ENCODE measurements around the gene GLMP. TPM values are rescaled to one million over a fixed set of nuclear protein-coding genes. Genes with fewer than 3 reads are reported as not detected.
A peak's percentile ranks its signal among the peaks of the same experiment; 100 is the strongest.

The GLMP gene
- total and polyA plus RNA-seq, 2 of the 13 experiments (the other 11 are each of a cell fraction or from before 2014, with no cell fraction given) = 44.6 to 75.8 TPM

- TF ChIP-seq ZBTB20 (CRISPR knock-in tag; IDR thresholded peaks at IDR 0.05; ENCODE audit: borderline replicate concordance, low read depth) (peak; percentile 86; the same call in 1 of the 2 replicates), RELA (CRISPR knock-in tag; IDR thresholded peaks at IDR 0.05) (no peak; the same call in 1 of the 2 replicates), HDAC6 (IDR thresholded peaks at IDR 0.05; ENCODE audit: low read depth, low read length) (no peak), EZH2 (conservative IDR thresholded peaks at IDR 0.05; ENCODE audit: low read depth, low read length) (no peak), ZNF451 (CRISPR knock-in tag; IDR thresholded peaks at IDR 0.05) (peak; percentile 81; the same call in 1 of the 2 replicates), ZNF766 (CRISPR knock-in tag; IDR thresholded peaks at IDR 0.05; ENCODE audit: borderline replicate concordance) (no peak), CAMTA2 (CRISPR knock-in tag; IDR thresholded peaks at IDR 0.05; ENCODE audit: borderline replicate concordance) (no peak), SOX13 (IDR thresholded peaks at IDR 0.05) (no peak; the same call in 1 of the 2 replicates), SOX13 (CRISPR knock-in tag; conservative IDR thresholded peaks at IDR 0.05 in 1 of 2, IDR thresholded peaks at IDR 0.05 in 1 of 2) (peak in 1 of 2 experiments; percentile 55; a peak in 2 of 4 replicates), ZNF503 (CRISPR knock-in tag; IDR thresholded peaks at IDR 0.05) (0 out of 2 replicates have a peak, but pooled peaks have one; percentile 35), ZNF121 (CRISPR knock-in tag; IDR thresholded peaks at IDR 0.05) (no peak), GATAD1 (CRISPR knock-in tag; IDR thresholded peaks at IDR 0.05) (peak; percentile 96), GATA4 (IDR thresholded peaks at IDR 0.05; ENCODE audit: borderline replicate concordance, low read depth) (no peak), HOXA5 (CRISPR knock-in tag; IDR thresholded peaks at IDR 0.05) (peak; percentile 56; the same call in 1 of the 2 replicates), ZBTB7B (CRISPR knock-in tag; IDR thresholded peaks at IDR 0.05) (peak; percentile 64; the same call in 1 of the 2 replicates), THAP7 (CRISPR knock-in tag; IDR thresholded peaks at IDR 0.05) (peak; percentile 93), FOXO4 (CRISPR knock-in tag; conservative IDR thresholded peaks at IDR 0.05) (peak; percentile 98), ZNF710 (CRISPR knock-in tag; IDR thresholded peaks at IDR 0.05; ENCODE audit: borderline replicate concordance) (peak; percentile 79), ZNF720 (CRISPR knock-in tag; IDR thresholded peaks at IDR 0.05) (no peak), U2AF2 (IDR thresholded peaks at IDR 0.05; ENCODE audit: low read depth, low read length) (no peak), CBX5 (CRISPR knock-in tag; IDR thresholded peaks at IDR 0.05; ENCODE audit: borderline replicate concordance) (0 out of 2 replicates have a peak, but pooled peaks have one; percentile 83), PCBP2 (optimal IDR thresholded peaks at IDR 0.05; ENCODE audit: low read depth, low read length, poor library complexity, severe bottlenecking) (no peak)
- TF ChIP-seq, protein P1, sequence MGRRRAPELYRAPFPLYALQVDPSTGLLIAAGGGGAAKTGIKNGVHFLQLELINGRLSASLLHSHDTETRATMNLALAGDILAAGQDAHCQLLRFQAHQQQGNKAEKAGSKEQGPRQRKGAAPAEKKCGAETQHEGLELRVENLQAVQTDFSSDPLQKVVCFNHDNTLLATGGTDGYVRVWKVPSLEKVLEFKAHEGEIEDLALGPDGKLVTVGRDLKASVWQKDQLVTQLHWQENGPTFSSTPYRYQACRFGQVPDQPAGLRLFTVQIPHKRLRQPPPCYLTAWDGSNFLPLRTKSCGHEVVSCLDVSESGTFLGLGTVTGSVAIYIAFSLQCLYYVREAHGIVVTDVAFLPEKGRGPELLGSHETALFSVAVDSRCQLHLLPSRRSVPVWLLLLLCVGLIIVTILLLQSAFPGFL (CRISPR knock-in tag; IDR thresholded peaks at IDR 0.05) = no peak
Observed at GRCh38 chr1:156282479-156283222, 12.8 kb downstream of the GLMP start, which contains the start of gene SMG5 (continued).
